ENCODE results near the gene DDX3X.

DNA sequence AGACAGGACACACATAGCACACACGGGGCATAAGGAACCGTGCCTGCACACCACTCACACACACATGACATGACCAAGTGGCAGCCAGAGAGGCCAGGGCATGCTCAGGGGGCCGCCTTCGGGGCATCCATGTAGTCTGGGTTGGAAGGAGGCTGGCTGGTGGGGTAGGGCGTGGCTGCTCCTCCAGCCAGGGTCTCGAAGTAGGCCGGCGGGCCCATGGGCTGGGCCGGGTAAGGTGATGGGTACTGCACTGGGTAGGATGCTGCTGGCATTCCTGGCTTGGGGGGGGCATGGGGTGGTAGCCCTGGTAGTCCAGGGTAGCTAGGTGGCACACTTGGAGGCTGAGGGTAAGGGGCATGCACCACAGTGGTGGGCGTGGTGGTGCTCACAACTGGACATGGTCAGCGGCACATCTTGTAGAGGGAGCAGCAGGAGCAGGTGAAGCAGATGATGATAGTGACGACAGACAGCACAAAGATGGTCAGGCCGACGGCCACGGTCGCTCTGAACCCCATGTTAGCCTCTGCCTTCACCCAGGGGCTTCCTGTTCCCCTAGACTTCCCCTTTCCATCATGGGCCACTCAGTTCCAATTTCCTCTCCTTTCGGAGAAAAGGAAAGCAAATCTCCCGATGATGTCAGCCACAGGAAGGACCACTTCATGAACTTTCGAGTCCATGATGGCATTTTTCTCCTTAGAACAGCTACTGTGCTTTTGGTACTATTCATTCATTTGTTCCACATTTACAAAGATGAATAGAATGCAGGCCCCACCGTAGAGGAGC lies 10.9 kb upstream of the DDX3X start:
- TF ChIP-seq MIXL1 (CRISPR knock-in tag; IDR thresholded peaks at IDR 0.05) (no peak), KAT8 (CRISPR knock-in tag; IDR thresholded peaks at IDR 0.05) (no peak), POLR2A (IDR thresholded peaks at IDR 0.05; ENCODE audit: insufficient read depth in 1 of 2, low read depth in 2 of 2, low read length in 2 of 2) (no peak), ZNF274 (CRISPR knock-in tag; IDR thresholded peaks at IDR 0.05) (no peak), JUN (CRISPR knock-in tag; IDR thresholded peaks at IDR 0.05) (no peak), ZNF10 (CRISPR knock-in tag; IDR thresholded peaks at IDR 0.05; ENCODE audit: borderline replicate concordance, low read depth) (no peak)
- TF ChIP-seq, protein P1, sequence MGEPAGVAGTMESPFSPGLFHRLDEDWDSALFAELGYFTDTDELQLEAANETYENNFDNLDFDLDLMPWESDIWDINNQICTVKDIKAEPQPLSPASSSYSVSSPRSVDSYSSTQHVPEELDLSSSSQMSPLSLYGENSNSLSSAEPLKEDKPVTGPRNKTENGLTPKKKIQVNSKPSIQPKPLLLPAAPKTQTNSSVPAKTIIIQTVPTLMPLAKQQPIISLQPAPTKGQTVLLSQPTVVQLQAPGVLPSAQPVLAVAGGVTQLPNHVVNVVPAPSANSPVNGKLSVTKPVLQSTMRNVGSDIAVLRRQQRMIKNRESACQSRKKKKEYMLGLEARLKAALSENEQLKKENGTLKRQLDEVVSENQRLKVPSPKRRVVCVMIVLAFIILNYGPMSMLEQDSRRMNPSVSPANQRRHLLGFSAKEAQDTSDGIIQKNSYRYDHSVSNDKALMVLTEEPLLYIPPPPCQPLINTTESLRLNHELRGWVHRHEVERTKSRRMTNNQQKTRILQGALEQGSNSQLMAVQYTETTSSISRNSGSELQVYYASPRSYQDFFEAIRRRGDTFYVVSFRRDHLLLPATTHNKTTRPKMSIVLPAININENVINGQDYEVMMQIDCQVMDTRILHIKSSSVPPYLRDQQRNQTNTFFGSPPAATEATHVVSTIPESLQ (CRISPR knock-in tag; conservative IDR thresholded peaks at IDR 0.05) = no peak
- TF ChIP-seq, protein P2, sequence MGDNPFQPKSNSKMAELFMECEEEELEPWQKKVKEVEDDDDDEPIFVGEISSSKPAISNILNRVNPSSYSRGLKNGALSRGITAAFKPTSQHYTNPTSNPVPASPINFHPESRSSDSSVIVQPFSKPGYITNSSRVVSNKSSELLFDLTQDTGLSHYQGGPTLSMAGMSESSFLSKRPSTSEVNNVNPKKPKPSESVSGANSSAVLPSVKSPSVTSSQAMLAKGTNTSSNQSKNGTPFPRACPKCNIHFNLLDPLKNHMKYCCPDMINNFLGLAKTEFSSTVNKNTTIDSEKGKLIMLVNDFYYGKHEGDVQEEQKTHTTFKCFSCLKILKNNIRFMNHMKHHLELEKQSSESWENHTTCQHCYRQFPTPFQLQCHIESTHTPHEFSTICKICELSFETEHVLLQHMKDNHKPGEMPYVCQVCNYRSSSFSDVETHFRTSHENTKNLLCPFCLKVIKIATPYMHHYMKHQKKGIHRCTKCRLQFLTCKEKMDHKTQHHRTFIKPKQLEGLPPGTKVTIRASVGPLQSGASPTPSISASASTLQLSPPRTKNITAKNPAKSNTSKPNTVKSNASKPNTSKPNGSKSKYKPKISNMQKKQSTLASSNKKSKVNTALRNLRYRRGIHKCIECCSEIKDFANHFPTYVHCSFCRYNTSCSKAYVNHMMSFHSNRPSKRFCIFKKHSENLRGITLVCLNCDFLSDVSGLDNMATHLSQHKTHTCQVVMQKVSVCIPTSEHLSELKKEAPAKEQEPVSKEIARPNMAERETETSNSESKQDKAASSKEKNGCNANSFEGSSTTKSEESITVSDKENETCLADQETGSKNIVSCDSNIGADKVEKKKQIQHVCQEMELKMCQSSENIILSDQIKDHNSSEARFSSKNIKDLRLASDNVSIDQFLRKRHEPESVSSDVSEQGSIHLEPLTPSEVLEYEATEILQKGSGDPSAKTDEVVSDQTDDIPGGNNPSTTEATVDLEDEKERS (CRISPR knock-in tag; IDR thresholded peaks at IDR 0.05) = no peak
- TF ChIP-seq, protein P3, sequence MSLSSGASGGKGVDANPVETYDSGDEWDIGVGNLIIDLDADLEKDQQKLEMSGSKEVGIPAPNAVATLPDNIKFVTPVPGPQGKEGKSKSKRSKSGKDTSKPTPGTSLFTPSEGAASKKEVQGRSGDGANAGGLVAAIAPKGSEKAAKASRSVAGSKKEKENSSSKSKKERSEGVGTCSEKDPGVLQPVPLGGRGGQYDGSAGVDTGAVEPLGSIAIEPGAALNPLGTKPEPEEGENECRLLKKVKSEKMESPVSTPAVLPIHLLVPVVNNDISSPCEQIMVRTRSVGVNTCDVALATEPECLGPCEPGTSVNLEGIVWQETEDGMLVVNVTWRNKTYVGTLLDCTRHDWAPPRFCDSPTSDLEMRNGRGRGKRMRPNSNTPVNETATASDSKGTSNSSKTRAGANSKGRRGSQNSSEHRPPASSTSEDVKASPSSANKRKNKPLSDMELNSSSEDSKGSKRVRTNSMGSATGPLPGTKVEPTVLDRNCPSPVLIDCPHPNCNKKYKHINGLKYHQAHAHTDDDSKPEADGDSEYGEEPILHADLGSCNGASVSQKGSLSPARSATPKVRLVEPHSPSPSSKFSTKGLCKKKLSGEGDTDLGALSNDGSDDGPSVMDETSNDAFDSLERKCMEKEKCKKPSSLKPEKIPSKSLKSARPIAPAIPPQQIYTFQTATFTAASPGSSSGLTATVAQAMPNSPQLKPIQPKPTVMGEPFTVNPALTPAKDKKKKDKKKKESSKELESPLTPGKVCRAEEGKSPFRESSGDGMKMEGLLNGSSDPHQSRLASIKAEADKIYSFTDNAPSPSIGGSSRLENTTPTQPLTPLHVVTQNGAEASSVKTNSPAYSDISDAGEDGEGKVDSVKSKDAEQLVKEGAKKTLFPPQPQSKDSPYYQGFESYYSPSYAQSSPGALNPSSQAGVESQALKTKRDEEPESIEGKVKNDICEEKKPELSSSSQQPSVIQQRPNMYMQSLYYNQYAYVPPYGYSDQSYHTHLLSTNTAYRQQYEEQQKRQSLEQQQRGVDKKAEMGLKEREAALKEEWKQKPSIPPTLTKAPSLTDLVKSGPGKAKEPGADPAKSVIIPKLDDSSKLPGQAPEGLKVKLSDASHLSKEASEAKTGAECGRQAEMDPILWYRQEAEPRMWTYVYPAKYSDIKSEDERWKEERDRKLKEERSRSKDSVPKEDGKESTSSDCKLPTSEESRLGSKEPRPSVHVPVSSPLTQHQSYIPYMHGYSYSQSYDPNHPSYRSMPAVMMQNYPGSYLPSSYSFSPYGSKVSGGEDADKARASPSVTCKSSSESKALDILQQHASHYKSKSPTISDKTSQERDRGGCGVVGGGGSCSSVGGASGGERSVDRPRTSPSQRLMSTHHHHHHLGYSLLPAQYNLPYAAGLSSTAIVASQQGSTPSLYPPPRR (CRISPR knock-in tag; IDR thresholded peaks at IDR 0.05; ENCODE audit: borderline replicate concordance) = no peak

Data from HepG2 (cell line).